GM12872 (cell line): ENCODE data around the gene DEAF1.
A peak's percentile ranks its signal among the peaks of the same experiment; 100 is the strongest.

Experiments
- TF ChIP-seq, protein P1 (sequence below): IDR thresholded peaks from 3 replicates; pipeline ENCODE4 v1.5.1; 2011; ENCODE audit warnings: low read depth, mild to moderate bottlenecking, low read length, moderate library complexity; ENCODE audit not compliant: insufficient read depth

DEAF1 gene

DNA sequence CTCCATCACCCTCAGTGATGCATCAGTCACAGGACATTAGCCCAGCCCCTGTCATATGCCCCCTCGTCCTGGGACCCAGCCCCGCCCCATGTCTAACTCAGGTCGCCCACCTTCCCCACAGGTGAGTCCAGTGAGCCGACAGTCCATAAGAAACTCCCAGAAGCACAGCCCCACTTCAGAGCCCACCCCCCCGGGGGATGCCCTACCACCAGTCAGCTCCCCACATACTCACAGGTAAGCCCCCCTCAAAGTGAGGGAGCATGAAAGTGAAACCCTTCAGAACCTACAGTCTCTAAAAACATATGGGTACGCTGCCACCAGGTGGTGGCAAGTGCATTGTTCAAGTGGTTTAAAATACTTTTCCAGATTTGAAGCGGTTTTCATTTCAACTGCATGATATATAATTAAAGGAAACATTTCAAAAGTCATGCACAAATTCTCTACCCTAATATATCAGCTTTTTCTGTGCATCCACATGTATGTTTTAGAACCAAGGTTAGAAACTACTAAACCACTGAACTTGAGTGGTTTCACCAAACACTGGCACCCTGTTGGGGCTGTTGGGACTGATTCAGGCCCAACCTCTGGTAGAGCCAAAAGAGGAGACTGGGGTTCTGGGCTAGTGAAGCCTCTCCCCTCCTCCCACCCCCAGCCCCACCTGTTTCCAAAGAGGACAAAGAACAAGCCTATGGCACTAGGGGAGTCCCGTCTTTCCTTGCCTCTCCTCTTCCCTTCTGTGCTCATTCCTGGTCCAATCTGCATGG, 28.3 kb upstream of the DEAF1 start:
- TF ChIP-seq, protein P1, sequence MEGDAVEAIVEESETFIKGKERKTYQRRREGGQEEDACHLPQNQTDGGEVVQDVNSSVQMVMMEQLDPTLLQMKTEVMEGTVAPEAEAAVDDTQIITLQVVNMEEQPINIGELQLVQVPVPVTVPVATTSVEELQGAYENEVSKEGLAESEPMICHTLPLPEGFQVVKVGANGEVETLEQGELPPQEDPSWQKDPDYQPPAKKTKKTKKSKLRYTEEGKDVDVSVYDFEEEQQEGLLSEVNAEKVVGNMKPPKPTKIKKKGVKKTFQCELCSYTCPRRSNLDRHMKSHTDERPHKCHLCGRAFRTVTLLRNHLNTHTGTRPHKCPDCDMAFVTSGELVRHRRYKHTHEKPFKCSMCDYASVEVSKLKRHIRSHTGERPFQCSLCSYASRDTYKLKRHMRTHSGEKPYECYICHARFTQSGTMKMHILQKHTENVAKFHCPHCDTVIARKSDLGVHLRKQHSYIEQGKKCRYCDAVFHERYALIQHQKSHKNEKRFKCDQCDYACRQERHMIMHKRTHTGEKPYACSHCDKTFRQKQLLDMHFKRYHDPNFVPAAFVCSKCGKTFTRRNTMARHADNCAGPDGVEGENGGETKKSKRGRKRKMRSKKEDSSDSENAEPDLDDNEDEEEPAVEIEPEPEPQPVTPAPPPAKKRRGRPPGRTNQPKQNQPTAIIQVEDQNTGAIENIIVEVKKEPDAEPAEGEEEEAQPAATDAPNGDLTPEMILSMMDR = peak; percentile 59

DNA sequence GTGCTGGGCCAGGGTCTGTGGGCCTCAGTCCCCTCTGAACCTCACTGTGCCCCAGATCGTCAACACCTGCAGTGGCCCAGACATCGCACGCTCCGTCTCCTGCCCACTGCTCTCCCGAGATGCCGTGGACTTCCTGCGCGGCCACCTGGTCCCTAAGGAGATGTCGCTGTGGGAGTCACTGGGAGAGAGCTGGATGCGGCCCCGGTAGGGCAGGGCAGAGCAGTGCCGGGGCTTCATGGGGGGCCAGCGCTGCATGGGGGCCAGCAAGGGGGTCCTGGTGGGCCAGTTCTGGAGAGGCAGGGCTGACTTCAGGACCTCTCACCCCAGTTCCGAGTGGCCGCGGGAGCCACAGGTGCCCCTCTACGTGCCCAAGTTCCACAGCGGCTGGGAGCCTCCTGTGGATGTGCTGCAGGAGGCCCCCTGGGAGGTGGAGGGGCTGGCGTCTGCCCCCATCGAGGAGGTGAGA, 27.4 kb upstream of the DEAF1 start:
- TF ChIP-seq, protein P1 = no peak

DNA sequence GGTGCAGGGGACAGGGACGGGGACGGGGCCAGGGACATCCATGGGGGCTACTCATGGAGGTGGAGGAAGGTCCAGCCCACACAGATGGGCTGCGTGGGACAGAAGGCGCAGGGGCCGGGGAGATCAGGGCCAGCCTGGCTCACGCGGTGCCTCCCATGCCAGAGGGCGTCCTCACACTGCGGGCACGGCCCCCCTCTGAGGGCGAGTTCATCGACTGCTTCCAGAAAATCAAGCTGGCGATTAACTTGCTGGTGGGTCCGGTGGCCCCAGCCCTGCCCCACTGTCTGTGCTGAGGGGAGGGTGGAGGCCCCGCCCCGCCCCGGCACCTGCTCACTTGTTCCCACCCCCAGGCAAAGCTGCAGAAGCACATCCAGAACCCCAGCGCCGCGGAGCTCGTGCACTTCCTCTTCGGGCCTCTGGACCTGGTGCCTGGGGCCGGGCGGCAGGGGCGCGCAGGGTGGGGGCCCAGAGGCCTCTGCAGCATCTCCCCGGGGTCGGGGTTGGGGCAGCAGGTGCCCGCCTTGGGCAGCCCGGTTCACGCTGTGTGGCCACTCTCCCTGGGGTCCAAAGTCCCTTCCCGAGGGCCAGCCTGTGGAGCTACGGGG, 26.8 kb upstream of the DEAF1 start:
- TF ChIP-seq, protein P1 = 0 out of 3 replicates have a peak, but pooled peaks have one; percentile 8

DNA sequence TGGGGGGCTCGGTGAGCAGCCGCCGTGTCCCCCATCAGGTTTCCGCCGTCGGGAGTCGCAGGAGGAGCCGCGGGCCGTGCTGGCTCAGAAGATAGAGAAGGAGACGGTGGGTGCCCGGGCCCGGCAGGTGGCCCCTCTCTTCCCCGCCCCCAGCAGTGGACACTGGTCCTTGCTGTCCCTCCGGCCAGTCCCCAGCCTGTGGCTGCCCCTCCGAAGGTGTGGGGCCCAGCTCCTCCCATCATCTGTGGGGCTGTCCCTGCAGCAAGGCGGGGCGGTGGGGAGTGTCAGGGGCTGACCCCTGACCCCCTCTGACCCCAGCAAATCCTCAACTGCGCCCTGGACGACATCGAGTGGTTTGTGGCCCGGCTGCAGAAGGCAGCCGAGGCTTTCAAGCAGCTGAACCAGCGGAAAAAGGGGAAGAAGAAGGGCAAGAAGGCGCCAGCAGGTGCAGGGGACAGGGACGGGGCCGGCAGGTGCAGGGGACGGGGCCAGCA, 26.3 kb upstream of the DEAF1 start:
- TF ChIP-seq, protein P1 = no peak

DNA sequence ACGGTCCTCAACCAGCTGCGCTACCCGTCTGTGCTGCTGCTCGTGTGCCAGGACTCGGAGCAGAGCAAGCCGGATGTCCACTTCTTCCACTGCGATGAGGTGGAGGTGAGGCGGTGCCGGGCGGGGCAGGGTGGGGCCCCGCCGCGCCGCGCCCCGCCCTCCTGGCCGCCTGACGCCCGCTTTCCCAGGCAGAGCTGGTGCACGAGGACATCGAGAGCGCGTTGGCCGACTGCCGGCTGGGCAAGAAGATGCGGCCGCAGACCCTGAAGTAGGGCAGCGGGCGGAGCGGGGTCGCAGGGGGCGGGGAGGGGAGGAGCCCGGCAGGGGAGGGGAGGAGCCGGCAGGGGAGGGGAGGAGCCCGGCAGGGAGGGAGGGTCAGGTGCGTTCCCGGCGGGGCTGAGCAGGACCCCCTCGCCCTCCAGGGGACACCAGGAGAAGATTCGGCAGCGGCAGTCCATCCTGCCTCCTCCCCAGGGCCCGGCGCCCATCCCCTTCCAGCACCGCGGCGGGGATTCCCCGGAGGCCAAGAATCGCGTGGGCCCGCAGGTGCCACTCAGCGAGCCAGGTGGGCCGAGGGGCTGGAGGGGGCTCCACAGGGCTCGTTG, 25.7 kb upstream of the DEAF1 start:
- TF ChIP-seq, protein P1 = no peak

DNA sequence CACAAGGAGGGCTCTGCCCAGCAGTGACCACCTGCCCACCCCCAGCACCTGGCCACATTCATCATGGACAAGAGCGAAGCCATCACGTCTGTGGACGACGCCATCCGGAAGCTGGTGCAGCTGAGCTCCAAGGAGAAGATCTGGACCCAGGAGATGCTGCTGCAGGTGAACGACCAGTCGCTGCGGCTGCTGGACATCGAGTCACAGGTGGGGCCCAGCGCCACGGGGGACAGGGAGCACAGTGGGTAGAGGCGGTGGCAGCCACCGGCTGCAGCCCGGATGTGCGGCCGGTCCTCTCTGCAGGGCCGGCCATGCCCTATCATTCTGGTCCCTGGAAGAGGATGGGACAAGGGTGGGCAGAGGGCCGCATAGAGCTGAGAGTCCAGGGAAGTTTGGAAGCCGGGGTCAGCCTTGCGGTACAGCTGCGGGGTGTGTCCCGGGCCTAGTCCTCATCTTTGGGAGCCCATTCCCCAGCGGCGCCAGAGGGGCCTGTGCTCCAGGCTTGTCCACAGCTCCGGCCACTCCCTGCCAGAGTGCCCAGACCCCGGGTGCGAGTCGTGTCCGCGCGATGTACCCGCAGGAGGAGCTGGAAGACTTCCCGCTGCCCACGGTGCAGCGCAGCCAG, 25.1 kb upstream of the DEAF1 start:
- TF ChIP-seq, protein P1 = no peak
